GM18508 (cell line): ENCODE measurements around the gene LYPD6B.
"Not testable (repeated sequence)": the region's sequence is repeated elsewhere in the genome, so short reads cannot be mapped to it uniquely, and the experiment has no call there.

Experiments
- ATAC-seq: cut with Tn5 transposase; IDR thresholded peaks from one replicate; pipeline ENCODE4 v1.9.1; 2021; ENCODE audit warnings: moderate number of reproducible peaks; ENCODE audit not compliant: insufficient read depth, unreplicated experiment

Gene LYPD6B

DNA sequence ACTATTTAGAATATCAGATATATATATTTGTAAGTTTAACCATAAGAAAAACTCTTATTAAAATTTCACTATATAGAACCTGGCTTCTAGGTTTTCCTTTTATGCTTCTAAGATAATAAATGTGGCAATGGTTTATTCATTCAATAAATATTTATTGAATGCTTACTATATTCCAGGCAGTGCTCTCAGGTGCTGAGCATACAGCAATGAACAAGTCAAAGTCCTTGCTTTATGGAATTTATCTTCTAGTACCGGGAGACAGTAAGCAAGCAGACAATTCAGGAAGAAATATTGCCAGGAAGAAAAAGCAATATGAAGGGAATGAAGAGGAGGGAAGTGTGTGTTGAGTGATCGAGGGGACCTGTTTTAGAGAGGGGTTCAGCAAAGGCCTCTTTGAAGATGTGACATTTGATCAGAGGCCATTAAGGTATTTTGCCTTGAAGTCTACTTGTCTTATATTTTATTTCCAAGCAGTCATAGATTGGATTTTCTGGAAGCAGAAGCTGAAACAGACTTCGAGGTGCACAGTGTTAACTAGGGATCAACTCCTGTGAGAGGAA is 197.4 kb downstream of the LYPD6B start:
- ATAC-seq, result no peak

DNA sequence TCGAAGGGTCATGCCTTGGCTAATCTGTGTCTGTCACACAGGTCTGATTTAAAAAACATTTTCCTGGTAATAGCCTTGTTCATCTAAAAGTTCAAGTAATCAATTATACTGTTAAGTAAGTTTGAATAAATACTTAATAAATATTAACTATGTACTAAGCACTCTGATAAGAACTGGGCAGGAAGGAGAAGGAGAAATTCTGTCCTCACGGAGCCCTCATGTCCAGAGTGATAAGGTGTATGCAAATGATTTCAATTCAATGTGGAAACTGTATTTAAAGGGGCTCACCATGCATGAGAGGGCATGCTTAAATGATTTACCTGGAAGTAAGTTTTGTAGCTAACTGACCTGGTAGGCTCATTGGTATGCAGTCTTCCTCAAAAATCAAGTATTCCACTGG is 197.9 kb downstream of the LYPD6B start:
- ATAC-seq, result no peak

DNA sequence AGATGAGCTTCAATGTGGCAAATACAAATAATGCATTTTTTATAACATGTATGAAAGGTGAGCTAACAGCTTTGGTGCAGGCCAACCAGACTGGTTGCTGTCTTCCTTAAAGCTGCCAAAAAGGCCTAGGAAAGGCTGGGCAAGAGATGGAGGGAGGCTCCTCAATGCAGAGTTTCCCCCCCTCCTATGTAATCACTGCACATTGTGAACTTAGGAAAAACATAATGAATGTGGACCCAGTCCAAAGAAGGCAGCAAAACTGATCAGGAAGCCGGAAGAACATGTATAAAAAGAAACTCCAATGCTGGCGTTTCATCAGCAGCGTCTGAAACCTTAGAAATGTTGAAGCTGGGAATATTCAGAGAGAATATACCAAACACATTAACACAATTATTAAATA is 207.7 kb downstream of the LYPD6B start:
- no peak for ATAC-seq

DNA sequence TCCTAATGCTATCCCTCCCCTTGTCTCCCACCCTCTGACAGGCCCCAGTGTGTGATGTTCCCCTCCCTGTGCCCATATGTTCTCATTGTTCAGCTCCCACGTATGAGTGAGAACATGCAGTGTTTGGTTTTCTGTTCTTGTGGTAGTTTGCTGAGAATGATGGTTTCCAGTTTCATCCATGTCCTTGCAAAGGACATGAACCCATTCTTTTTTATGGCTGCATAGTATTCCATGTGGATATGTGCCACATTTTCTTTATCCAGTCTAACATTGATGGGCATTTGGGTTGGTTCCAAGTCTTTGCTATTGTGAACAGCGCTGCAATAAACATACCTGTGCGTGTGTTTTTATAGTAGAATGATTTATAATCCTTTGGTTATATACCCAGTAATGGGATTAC is 212.9 kb downstream of the LYPD6B start:
- ATAC-seq, result not testable (repeated sequence)

DNA sequence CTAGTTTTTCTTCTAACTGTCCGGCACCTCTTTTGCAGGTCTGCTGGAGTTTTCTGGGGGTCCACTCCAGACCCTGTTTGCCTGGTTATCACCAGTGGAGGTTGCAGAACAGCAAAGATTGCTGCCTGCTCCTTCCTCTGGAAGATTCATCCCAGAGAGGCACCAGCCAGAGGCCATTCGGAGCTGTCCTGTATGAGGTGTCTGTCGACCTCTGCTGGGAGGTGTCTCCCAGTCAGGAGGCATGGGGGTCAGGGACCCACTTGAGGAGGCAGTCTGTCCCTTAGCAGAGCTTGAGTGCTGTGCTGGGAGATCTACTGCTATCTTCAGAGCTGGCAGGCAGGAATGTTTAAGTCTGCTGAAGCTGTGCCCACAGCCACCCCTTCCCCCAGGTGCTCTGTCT is 218.4 kb downstream of the LYPD6B start:
- not testable (repeated sequence) for ATAC-seq

DNA sequence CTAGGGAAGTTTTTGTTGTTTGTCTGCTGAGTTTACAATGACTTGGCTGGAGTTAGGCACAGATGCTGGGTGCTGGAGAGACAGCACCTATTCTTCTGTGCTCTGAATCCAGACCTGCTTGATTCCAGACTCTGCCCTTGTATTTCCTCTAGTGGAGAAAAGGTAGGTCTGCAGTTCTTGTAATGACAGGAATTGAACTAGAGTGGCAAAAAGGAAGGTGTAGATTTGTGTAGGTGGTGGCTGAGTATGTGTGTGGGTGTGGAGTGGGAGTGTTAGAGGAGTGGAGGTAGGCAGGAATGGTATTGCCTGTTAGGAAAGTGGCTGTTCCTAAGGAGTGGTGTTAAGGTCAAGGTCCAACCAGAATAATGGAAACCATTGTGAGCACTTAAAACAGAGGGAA is 220.0 kb downstream of the LYPD6B start:
- no peak for ATAC-seq

DNA sequence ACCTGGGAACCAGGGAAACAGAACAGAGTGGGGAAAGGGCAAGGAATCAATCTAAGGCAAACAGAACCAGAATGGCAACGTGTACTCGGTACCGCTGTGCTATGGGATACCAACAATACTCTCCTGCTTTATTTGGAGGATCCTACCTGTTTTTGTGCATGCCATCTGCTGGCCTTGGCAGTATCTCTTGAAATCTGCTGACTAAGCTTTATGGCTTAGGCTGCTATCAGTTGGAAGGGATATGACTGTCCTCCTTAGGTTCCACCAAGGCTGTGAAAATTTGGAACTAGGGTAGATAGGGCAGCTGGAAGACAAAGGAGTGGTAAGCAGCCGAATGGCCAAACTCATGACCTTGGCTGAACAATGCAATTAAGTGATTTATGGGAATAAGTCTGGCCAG is 220.6 kb downstream of the LYPD6B start:
- ATAC-seq, result no peak

DNA sequence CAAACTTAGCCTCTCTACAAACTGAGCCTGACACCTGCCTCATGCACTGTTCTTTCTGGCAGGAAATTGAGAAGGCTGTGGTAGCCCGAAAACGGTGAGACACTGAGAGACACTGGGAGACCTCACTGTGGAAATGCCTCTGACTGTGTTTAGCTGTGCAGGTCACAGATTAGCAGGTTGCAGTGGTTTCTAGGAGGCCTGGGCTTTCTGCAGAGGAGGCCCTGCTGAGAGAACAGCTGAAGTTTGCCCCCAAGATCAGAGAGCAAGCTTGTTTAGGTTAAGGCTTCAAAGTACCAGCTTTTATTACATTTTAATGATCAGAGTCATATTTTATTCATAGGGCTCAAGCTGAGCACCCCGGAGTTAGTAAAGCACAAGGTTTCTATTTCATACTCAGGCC is 223.2 kb downstream of the LYPD6B start:
- no peak for ATAC-seq
